Esophagus squamous epithelium (tissue), 5 donors: ENCODE data around the gene ATP10A. TPM values are rescaled to one million over a fixed set of nuclear protein-coding genes. Genes with fewer than 3 reads are reported as not detected.

Experiments used
- DNase-seq: peaks from one replicate; lab custom pipeline; 2025; lab: John Stamatoyannopoulos, UW
- H3K27ac ChIP-seq, 4 donors: fragments of 200-600 bp; sonication (generic); one replicate each; pipeline ENCODE4 v1.5.1; 2016 to 2019; ENCODE audit warnings: mild to moderate bottlenecking in 1 of 4
- H3K27me3 ChIP-seq, 4 donors: fragments of 200-600 bp; sonication (generic); 1 replicate in 3 of 4; 2 replicates in 1 of 4; pipeline versions ENCODE4 v1.5.1 to v1.6.0; 2017 to 2021; ENCODE audit warnings: antibody characterized with exemption in 1 of 4
- H3K36me3 ChIP-seq, 3 donors: fragments of 200-600 bp; sonication (generic); one replicate each; pipeline ENCODE4 v1.5.1; 2016 to 2019
- H3K4me1 ChIP-seq, 3 donors: fragments of 200-600 bp; sonication (generic); one replicate each; pipeline ENCODE4 v1.5.1; 2017 to 2019
- H3K4me3 ChIP-seq, 4 donors: fragments of 200-600 bp; sonication (generic); 1 replicate in 3 of 4; 2 replicates in 1 of 4; pipeline ENCODE4 v1.5.1; 2016 to 2019; ENCODE audit warnings: mild to moderate bottlenecking in 2 of 4, moderate library complexity in 1 of 4
- H3K9me3 ChIP-seq, 3 donors: fragments of 200-600 bp; sonication (generic); one replicate each; pipeline ENCODE4 v1.5.1; 2016 to 2019
- CTCF ChIP-seq, 6 experiments: fragments of 450-650 bp in 4 of 6; fragments of 200-600 bp in 2 of 6; sonication (generic) in 2 of 6; IDR thresholded peaks; one replicate each; pipeline ENCODE4 v1.5.1; 2016 to 2019; ENCODE audit warnings: antibody characterized with exemption in 6 of 6, mild to moderate bottlenecking in 4 of 6, moderate library complexity in 4 of 6
- POLR2A ChIP-seq, 4 donors: fragments of 450-650 bp; IDR thresholded peaks; one replicate each; pipeline ENCODE4 v1.6.1; 2017; ENCODE audit warnings: antibody characterized with exemption in 4 of 4, mild to moderate bottlenecking in 4 of 4, moderate library complexity in 3 of 4
- WGBS, 2 donors: methylation state at CpG; one replicate each; pipeline ENCODE4 v1.1.5; 2018; 5-methylcytosine and 5-hydroxymethylcytosine counted together
- intact Hi-C: fragments of 100-400 bp; cut with DNase I; formaldehyde crosslinking; loops from one replicate; pipeline ENCODE4 v1.15.0; 2022
- total RNA-seq, 4 donors: library from RNA; depleted of rRNA; stranded (reverse); fragments of >200 nt; gene quantifications; one replicate each; pipeline ENCODE4 v1.1.0, GENCODE V29; 2016
- donor health status: DM: yes; HTN: yes; CAD: no.

Gene ATP10A
- total RNA-seq, 4 donors from 2014 or later: 0.88 to 6.3 (median 1.9) TPM

- Histone ChIP-seq H3K27me3 (no peaks in the 10 kb centered on the region), H3K36me3 (peaks cover 0 to 6% (median 0%) of the 10 kb centered on the region in 3 donors), H3K27ac (no peak overlapping the region), H3K9me3 (no peaks in the 10 kb centered on the region), H3K4me3 (no peak overlapping the region), H3K4me1 (no peaks in the 10 kb centered on the region)
- 90 to 92% methylated on average over 12 to 15 of the region's 15 CpGs for WGBS, 2 donors
- TF ChIP-seq CTCF (IDR thresholded peaks at IDR 0.05): no peak
- TF ChIP-seq POLR2A (IDR thresholded peaks at IDR 0.05): no peak
- intact Hi-C loops: no loop called here
- DNase-seq: no peak
These were observed 136.0 kb downstream of the ATP10A start for GRCh38 chr15:25727116-25727515.

GRCh38 chr15:25725758-25726157 lies 137.4 kb downstream of the ATP10A start:
- WGBS, 2 donors: 73 to 80% methylated on average over 13 of the region's 14 CpGs
- Histone ChIP-seq H3K4me3 (no peak overlapping the region), H3K27ac (no peak overlapping the region), H3K9me3 (no peaks in the 10 kb centered on the region), H3K27me3 (no peaks in the 10 kb centered on the region), H3K4me1 (no peaks in the 10 kb centered on the region), H3K36me3 (peaks cover 0 to 14% (median 0%) of the 10 kb centered on the region in 3 donors)
- DNase-seq: no peak
- intact Hi-C loops: no loop called here
- TF ChIP-seq CTCF (IDR thresholded peaks at IDR 0.05) (no peak), POLR2A (IDR thresholded peaks at IDR 0.05) (no peak)

- TF ChIP-seq POLR2A (IDR thresholded peaks at IDR 0.05): no peak
- no peak for TF ChIP-seq CTCF (IDR thresholded peaks at IDR 0.05)
- Histone ChIP-seq H3K27ac (no peak overlapping the region), H3K4me3 (no peak overlapping the region), H3K36me3 (peaks cover 0 to 16% (median 0%) of the 10 kb centered on the region in 3 donors), H3K9me3 (no peaks in the 10 kb centered on the region), H3K4me1 (no peaks in the 10 kb centered on the region), H3K27me3 (no peaks in the 10 kb centered on the region)
- 75 to 79% methylated on average over 5 to 7 of the region's 7 CpGs for WGBS, 2 donors
- intact Hi-C loops: no loop called here
- DNase-seq: no peak
These were observed 138.2 kb downstream of the ATP10A start for GRCh38 chr15:25724899-25725298.

GRCh38 chr15:25721605-25721955 lies 141.5 kb downstream of the ATP10A start:
- no peaks in the 10 kb centered on the region for H3K9me3 ChIP-seq
- intact Hi-C loops: no loop called here
- no peak overlapping the region for H3K27ac ChIP-seq
- no peak for DNase-seq
- no peak for TF ChIP-seq CTCF (IDR thresholded peaks at IDR 0.05)
- TF ChIP-seq POLR2A (IDR thresholded peaks at IDR 0.05): no peak
- H3K36me3 ChIP-seq: peaks cover 0 to 16% (median 0%) of the 10 kb centered on the region in 3 donors
- H3K4me1 ChIP-seq: no peaks in the 10 kb centered on the region
- no peaks in the 10 kb centered on the region for H3K27me3 ChIP-seq
- WGBS, 2 donors: 43 to 75% methylated on average over 8 of the region's 8 CpGs
- H3K4me3 ChIP-seq: no peak overlapping the region

GRCh38 chr15:25719101-25719985 lies 143.8 kb downstream of the ATP10A start:
- no peak for DNase-seq
- intact Hi-C loops: no loop called here
- Histone ChIP-seq H3K4me1 (no peaks in the 10 kb centered on the region), H3K27ac (no peak overlapping the region), H3K9me3 (no peaks in the 10 kb centered on the region), H3K27me3 (no peaks in the 10 kb centered on the region), H3K4me3 (no peak overlapping the region), H3K36me3 (peaks cover 0 to 10% (median 0%) of the 10 kb centered on the region in 3 donors)
- WGBS, 2 donors: 84 to 88% methylated on average over 2 to 11 of the region's 18 CpGs
- no peak for TF ChIP-seq POLR2A (IDR thresholded peaks at IDR 0.05)
- no peak for TF ChIP-seq CTCF (IDR thresholded peaks at IDR 0.05)
